Hepatocyte (in vitro differentiated cells): ENCODE measurements around the gene TNFRSF14. TPM values are rescaled to one million over a fixed set of nuclear protein-coding genes. Genes with fewer than 3 reads are reported as not detected.

ENCODE experiments used
- DNase-seq: peaks from one replicate; pipeline ENCODE4 v3.0.0-alpha.2; 2016; ENCODE audit warnings: low spot score
- H2AFZ ChIP-seq: fragments of 200-600 bp; sonication (generic); 2 replicates; pipeline ENCODE4 v1.6.0; 2016; ENCODE audit warnings: antibody characterized with exemption, mild to moderate bottlenecking
- H3K27ac ChIP-seq: fragments of 200-600 bp; sonication (generic); 2 replicates; pipeline ENCODE4 v1.5.1; 2016; ENCODE audit warnings: mild to moderate bottlenecking
- H3K27me3 ChIP-seq: fragments of 200-600 bp; sonication (generic); 2 replicates; pipeline ENCODE4 v1.6.1; 2016
- H3K36me3 ChIP-seq: fragments of 200-600 bp; sonication (generic); replicated peaks from 2 replicates; pipeline ENCODE4 v1.5.1; 2016; ENCODE audit warnings: low read depth; ENCODE audit not compliant: insufficient read depth
- H3K4me1 ChIP-seq: fragments of 200-600 bp; sonication (generic); 2 replicates; pipeline ENCODE4 v1.5.1; 2016; ENCODE audit warnings: mild to moderate bottlenecking, moderate library complexity; ENCODE audit not compliant: insufficient read depth
- H3K4me2 ChIP-seq: fragments of 200-600 bp; sonication (generic); 2 replicates; pipeline ENCODE4 v1.6.0; 2016
- H3K4me3 ChIP-seq: fragments of 200-600 bp; sonication (generic); 2 replicates; pipeline ENCODE4 v1.5.1; 2016; ENCODE audit warnings: mild to moderate bottlenecking
- H3K79me2 ChIP-seq: fragments of 200-600 bp; sonication (generic); 2 replicates; pipeline ENCODE4 v1.6.0; 2017; ENCODE audit warnings: mild to moderate bottlenecking
- H3K9me2 ChIP-seq: fragments of 200-600 bp; sonication (generic); replicated peaks from 2 replicates; pipeline ENCODE4 v1.6.0; 2017; ENCODE audit warnings: mild to moderate bottlenecking; ENCODE audit not compliant: insufficient read depth
- H3K9me3 ChIP-seq: fragments of 200-600 bp; sonication (generic); 2 replicates; pipeline ENCODE4 v1.5.1; 2016; ENCODE audit warnings: low read depth, mild to moderate bottlenecking
- H4K20me1 ChIP-seq: fragments of 200-600 bp; sonication (generic); 2 replicates; pipeline ENCODE4 v1.6.0; 2016; ENCODE audit warnings: mild to moderate bottlenecking; ENCODE audit not compliant: insufficient read depth, poor library complexity, severe bottlenecking
- CTCF ChIP-seq: fragments of 200-600 bp; sonication (generic); IDR thresholded peaks from 2 replicates; pipeline ENCODE4 v1.5.1; 2016; ENCODE audit warnings: antibody characterized with exemption, mild to moderate bottlenecking; ENCODE audit not compliant: poor library complexity
- EZH2 ChIP-seq: fragments of 200-600 bp; sonication (generic); IDR thresholded peaks from 2 replicates; pipeline ENCODE4 v1.6.1; 2016; ENCODE audit warnings: antibody characterized with exemption, mild to moderate bottlenecking, borderline replicate concordance
- EZH2phosphoT487 ChIP-seq: fragments of 200-600 bp; sonication (generic); IDR thresholded peaks from one replicate; pipeline ENCODE4 v1.6.1; 2018; ENCODE audit warnings: antibody characterized with exemption, mild to moderate bottlenecking, low read depth, moderate library complexity; ENCODE audit not compliant: unreplicated experiment, severe bottlenecking
- WGBS: methylation state at CpG from one replicate; pipeline ENCODE4 v1.1.6; 2016; ENCODE audit warnings: low lambda C conversion rate; ENCODE audit errors: missing lambda C conversion rate; 5-methylcytosine and 5-hydroxymethylcytosine counted together
- polyA plus RNA-seq: library from polyadenylated mRNA; unstranded; fragments of >200 nt; fragmentation: Nextera tagmentation; extraction: Ambion mirVana; gene quantifications from 2 replicates; pipeline ENCODE4 v1.2.1, GENCODE V29; 2016
- total RNA-seq: library from RNA; depleted of rRNA; stranded (reverse); fragments of >200 nt; gene quantifications from 2 replicates; pipeline ENCODE4 v1.2.3, GENCODE V29; 2014

TNFRSF14 gene
- total and polyA plus RNA-seq, 2 experiments from 2014 or later: 5.3 to 6.1 TPM

- Histone ChIP-seq H3K9me3 (no peaks in the 10 kb centered on the region), H3K27me3 (no peaks in the 10 kb centered on the region), H4K20me1 (no peaks in the 10 kb centered on the region), H3K4me3 (no peak overlapping the region), H3K36me3 (no peaks in the 10 kb centered on the region), H3K79me2 (no peaks in the 10 kb centered on the region), H3K9me2 (no peaks in the 10 kb centered on the region), H2AFZ (no peak overlapping the region), H3K4me1 (peaks cover 7% of the 10 kb centered on the region), H3K4me2 (no peak overlapping the region), H3K27ac (no peak overlapping the region)
- TF ChIP-seq CTCF: no peak
- no peak for TF ChIP-seq EZH2phosphoT487
- no peak for TF ChIP-seq EZH2
- no peak for DNase-seq
- 91% methylated on average over 20 of the region's 24 CpGs for WGBS
These were observed 48.0 kb upstream of the TNFRSF14 start for GRCh38 chr1:2508180-2508579.

- no peak overlapping the region for H3K4me3 ChIP-seq
- no peak overlapping the region for H2AFZ ChIP-seq
- H3K4me2 ChIP-seq: no peak overlapping the region
- H3K36me3 ChIP-seq: no peaks in the 10 kb centered on the region
- H4K20me1 ChIP-seq: no peaks in the 10 kb centered on the region
- H3K27me3 ChIP-seq: no peaks in the 10 kb centered on the region
- no peak overlapping the region for H3K27ac ChIP-seq
- H3K9me3 ChIP-seq: no peaks in the 10 kb centered on the region
- no peaks in the 10 kb centered on the region for H3K9me2 ChIP-seq
- no peak for DNase-seq
- TF ChIP-seq EZH2phosphoT487 (no peak), EZH2 (no peak), CTCF (no peak)
- WGBS: 94% methylated on average over 28 of the region's 29 CpGs
- peaks cover 7% of the 10 kb centered on the region for H3K4me1 ChIP-seq
- H3K79me2 ChIP-seq: no peaks in the 10 kb centered on the region
These were observed 47.4 kb upstream of the TNFRSF14 start for GRCh38 chr1:2508751-2509150.

- Histone ChIP-seq H3K4me3 (no peak overlapping the region), H3K27ac (no peak overlapping the region), H3K9me2 (no peaks in the 10 kb centered on the region), H3K36me3 (no peaks in the 10 kb centered on the region), H3K79me2 (no peaks in the 10 kb centered on the region), H3K27me3 (no peaks in the 10 kb centered on the region), H3K9me3 (no peaks in the 10 kb centered on the region), H2AFZ (no peak overlapping the region), H4K20me1 (no peaks in the 10 kb centered on the region), H3K4me2 (no peak overlapping the region), H3K4me1 (peaks cover 6% of the 10 kb centered on the region)
- TF ChIP-seq EZH2phosphoT487 (no peak), CTCF (no peak), EZH2 (no peak)
- DNase-seq: no peak
- 96% methylated on average over 11 of the region's 11 CpGs for WGBS
These were observed 46.6 kb upstream of the TNFRSF14 start for GRCh38 chr1:2509589-2509988.
